Right hindlimb (tissue), 1 donor: Measurements from ENCODE around the gene WARS2.
"Not testable (repeated sequence)": the region's sequence is repeated elsewhere in the genome, so short reads cannot be mapped to it uniquely, and the experiment has no call there.

Experiments
- DNase-seq: peaks from one replicate; pipeline ENCODE4 v3.0.0-alpha.2; 2018

Gene WARS2

DNA sequence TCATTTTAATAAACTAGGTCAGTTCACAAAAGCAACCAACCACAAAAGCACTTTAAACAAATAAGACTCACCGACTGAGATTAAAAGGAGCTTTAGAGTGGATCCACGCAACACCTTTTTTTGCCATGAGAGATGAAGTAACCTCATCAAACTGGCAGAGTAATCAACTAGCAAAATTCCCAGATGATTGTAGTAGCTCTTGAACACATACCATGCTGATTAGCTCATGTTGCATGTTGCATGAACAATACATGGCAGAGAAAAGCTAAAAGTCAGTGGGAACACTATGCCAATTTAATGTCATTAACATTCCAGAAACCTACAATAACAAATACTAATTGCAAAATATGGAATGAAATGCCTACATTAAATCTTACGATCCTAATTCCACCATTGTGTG lies 4.1 kb downstream of the WARS2 start:
- DNase-seq, result no peak

DNA sequence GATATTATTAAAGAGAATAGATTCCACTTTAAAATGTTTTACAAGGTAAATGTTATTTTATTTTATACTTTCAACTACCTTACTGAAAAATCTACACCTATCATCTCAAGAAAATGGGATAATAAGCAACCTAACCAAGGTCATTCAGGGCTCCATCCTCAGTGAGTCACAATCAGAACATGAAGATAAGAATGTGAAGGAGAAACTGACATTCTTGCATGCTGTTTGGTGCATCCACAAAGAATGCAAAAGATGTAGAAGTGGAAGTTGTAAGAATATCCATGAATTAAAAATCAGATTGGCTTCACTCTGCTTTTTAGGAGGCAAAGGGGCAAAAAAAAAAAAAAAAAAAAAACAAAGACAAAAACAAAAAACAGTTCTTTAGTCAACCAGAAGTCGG lies 6.5 kb downstream of the WARS2 start:
- no peak for DNase-seq

DNA sequence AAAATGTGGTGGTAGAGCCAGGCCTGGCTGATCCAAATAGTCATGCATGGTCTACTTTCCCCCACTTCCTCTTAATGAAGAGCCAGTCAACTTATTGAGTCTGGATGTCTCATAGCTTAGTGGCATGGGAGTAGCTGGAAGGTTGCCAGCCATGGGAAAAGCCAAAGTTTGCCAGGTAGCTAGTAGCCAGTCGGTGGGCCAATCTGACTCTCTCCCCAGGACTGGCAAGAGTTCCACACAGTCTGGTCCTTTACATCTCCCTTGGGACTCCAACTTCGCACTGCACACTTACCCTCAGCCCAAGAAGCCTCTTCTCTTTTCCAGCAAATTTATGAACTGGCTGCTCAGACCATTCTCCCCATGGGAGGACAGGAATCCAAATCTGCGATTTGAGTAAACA lies 8.3 kb downstream of the WARS2 start:
- DNase-seq, result no peak

DNA sequence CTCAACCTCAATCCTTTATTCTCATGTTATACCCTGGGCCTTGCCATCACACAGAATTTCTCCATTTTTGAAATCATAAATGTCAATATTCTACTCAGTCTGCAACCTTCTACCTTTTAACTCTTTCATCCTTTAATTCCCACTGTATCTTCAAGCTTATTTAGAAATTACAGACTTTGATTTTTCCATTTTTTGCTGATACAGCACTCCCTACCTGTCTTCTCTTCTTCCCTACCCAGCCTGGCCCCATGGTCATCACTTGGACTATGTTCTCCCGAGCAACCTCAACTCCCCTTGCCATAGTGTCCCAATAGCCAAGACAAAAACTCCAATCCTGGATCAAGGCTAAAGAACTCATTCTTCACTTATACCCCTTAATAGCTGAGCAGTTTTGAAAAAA lies 14.6 kb downstream of the WARS2 start:
- no peak for DNase-seq

DNA sequence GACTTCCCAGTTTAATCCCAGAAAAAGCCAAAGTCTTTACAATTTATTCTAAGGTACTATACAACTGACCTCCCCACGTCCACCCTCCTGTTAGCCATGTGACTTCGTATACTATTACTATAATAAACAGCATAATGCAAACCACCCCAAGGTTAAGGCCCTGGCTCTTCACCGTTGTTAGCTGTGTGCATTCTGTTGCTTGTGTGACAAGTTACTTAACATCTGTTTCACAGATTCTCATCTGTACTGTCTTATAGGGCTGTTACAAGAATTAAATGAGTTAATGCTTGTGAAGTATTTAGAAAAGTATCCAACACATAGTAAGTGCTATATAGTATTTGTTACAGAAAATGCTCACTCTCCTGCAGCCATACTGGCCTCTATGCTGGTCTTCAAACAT lies 15.7 kb downstream of the WARS2 start:
- no peak for DNase-seq

DNA sequence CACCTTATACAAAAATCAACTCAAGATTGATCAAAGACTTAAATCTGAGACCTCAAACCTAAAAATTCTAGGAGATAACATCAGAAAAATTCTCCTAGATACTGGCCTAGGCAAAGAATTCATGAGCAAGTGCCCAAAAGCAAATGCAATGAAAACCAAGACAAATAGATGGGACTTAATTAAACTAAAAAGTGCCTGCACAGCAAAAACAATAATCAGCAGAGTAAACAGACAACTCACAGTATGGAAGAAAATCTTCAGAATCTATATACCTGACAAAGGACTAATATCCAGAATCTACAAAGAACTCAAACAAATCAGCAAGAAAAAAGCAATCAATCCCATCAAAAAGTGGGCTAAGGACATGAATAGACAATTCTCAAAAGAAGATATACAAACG lies 18.6 kb downstream of the WARS2 start:
- DNase-seq, result not testable (repeated sequence)

DNA sequence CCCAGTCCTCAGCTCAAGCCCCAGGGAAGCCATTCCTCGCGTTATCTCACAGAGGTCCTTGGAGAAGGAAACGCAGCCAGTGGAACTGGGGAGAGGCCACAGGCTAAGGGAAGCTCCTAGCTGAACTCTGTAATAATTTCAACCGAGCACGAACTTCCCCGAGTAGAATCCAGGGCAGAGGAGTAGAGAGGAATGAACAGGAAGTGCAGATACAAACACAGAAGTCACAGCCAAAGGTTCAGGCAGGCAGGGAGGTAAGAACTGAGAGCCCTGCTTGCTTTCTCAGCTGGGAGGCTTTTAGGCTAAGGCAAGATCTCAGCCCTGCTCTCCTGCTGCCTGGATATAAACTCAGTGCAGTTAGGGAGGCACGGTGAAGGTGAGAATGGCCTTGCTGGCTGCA lies 23.7 kb downstream of the WARS2 start:
- DNase-seq, result no peak

DNA sequence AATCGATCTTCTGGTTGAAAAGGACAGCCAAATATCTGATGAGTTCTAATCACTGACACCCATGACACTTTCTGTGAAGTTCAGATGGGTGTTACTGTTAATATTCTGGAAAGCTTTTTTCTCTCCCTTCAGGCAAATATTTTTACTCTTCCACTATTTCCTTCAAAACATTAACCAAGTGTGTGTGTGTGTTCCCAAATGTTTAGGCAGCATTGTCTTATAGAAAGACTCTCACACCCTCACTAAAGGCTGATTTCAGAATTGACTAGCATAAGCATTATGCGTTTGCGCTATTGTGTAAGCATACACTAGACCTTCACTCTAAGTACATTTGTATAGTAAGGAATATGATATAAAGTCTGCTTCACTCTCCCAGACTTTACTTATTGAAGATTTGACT lies 24.7 kb downstream of the WARS2 start:
- no peak for DNase-seq

DNA sequence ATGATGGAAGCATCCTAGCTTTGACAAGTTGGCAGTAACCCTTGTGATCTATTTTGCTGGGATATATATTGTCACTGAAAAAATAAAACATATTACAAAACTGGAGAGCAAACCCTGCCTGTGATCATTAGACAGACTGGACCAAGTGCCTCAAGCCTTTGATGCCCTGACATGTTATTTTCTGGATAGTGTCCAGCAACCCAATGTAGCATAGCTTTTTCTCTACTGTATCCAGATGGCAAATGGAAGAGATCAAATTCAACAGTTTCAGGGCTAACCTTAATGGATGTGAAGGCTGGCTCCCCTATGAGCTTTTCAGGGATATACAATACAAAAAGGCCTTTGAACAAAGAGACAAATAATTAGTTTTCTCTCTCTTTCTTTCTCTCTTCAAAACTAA lies 25.1 kb downstream of the WARS2 start:
- no peak for DNase-seq

DNA sequence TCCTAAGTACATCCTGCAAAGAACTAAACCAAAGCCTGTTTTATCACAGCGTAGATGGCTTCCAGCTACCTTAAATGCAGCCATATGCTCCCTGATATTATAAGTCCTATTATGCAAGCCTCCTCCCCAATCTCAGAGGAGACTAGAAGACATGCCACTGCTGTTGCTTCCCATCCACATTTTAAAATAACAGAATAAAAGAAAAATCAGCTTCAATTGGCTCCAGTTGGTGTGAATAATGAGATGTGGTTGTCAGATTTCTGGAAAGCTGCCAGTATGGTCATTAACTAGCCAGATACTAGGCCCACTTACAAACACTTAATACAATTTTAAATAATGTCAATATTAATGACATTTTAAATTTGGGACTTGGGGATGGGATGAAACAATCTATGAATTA lies 25.7 kb downstream of the WARS2 start:
- no peak for DNase-seq

DNA sequence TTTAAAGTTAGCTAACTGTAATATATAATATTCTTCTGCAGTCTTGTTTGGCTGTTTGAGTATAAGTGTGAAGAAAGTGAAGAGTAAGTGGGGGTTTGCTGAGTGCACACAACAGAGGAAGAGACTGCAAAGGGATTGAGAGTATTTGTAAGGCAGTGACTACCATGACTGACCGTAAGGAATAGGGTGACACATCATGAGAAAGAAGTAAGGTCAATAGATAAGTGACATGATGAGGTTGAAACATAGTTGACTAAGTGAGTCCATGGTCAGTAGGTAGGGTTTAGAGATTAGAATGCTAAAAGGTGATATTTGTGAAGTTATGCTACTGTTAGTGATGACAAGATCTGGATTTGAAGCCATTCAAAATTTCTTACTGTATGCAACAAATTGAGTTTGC lies 27.7 kb downstream of the WARS2 start:
- DNase-seq, result no peak

DNA sequence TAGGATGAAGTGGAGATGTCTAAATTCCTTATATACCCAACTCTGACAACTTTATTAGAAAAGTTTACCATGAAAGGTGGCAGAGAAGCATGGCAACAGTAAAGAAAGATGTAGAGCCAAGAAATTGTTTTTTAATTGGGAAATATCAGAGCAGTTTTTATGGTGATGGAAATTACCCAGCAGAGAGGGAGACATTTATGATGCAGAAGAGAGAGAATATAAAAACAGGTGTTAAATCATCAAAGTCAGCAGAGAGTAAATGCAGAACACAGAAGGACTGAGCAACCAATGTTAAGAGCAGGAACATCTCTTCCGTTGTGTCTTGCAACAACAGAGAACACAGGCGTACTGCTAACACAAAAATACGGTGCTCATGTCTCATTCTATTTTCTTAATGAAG lies 28.2 kb downstream of the WARS2 start:
- DNase-seq, result no peak

DNA sequence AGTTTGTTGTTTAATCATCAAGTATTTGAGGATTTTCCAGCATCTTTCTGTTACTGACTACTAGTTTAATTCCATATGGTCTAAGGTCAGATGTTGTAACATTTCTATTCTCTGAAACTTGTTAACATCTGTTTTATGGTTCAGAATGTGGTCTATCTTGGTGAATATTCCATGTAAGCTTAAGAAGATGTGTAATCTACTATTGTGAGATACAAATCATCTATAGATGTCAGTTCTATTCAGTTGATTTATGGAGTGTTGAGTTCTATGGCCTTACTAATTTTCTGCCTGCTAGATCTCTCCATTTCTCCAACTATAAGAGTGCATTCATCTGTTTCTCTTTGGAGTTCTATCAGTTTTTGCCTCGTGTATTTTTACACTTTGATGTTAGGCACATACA lies 31.5 kb downstream of the WARS2 start:
- DNase-seq, result no peak

DNA sequence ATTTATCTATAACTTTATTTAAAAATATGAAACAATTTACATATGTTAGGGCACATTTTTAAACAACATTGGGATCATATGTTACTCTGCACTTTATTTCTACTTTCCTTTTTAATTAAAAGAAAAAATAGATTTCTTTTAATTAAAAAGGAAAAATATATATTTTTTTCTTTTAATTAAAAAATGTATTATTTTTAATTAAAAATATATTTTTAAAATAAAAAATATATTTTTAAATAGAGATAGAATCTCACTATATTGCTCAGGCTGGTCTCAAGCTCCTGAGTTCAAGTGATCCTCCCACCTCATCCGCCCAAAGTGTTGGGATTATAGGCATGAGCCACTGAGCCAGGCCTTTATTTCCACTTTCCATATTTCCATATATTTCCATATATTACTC lies 36.7 kb downstream of the WARS2 start:
- DNase-seq, result no peak

DNA sequence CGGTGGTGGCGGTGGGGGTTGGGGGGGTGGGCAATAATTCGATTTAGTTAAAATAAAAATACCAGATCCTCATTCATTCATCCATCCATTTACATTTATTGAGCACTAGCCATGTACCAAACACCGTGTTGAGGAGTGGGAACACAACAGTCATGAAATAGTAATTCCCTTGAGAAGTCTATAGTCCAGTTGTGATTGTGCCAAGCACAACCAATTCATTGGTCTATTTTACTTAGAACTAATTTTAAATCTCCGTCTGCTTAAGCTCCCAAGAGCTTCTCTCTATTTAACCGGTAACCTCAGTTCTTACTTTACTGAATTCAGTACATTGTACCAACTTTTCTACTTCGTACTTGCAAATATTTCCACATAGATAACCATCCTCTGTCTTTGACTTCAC lies 38.4 kb downstream of the WARS2 start:
- DNase-seq, result no peak

DNA sequence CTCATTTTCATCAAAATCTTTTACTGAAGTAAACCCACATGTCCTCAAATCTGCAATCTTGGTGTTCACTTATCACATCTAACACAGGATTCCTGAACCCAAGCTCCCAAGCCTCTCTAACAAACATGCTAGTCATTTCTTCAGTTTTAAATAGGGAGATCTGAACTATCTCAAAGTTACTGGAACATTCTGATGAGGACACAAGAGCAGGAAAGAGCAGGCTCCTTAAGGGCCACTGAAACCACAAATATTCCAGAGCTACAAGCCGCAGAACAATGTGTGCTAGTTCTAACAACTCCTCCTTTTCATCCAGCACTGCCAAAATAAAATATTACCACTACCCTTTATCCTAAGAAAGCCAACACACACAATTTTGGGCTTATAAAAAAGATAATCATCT lies 38.9 kb downstream of the WARS2 start:
- no peak for DNase-seq

DNA sequence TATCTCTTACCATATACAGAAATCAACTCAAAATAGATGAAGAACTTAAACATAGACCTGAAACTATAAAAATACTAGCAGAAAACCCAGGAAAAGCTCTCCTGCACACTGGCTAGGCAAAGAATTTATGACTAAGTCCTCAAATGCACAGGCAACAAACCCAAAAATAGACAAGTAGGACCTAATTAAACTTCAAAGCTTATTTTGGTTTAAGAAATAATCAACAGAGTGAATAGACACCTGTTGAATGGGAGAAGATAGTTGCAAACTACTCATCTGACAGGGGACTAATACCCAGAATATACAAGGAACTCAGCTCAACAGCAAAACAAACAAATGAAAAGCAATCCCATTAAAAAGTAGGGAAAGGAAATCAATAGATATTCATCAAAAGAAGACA lies 40.7 kb downstream of the WARS2 start:
- no peak for DNase-seq

DNA sequence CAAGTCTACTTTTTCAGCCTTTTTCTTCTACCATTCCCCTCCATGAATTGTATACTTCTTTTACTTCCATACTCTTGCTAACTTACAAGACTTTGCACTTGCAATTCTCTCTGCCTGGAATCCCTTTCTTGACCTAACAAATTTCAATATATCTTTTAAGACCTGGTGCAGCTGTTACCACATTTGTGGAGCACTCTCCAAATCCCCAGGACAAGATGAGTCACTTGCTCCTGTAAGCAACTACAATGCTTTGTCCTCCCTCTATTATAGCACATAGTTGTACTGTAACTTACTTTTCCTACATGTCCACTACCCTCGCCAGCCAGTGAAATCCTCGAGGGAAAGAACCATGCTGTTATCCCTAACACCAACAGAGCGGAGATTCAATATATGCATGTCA lies 43.1 kb downstream of the WARS2 start:
- no peak for DNase-seq

DNA sequence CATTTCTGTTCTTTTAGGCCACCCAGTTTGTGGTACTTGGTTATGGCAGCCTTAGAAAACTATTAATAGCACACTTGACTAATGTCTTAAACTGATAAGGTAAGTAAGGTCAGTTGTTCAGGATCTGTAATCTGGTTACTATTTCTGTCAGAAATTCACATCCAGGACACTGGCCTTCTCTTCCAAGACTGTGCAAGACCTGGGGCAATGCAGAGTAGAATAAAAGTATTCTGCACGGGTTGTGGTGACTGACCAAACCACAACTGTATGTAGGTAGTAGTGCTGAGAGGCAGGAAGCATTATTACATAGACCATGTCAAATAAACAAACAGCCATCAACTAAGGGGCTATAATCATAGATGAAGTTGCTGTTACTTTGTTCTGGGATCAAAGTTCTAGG lies 46.7 kb downstream of the WARS2 start:
- DNase-seq, result no peak

DNA sequence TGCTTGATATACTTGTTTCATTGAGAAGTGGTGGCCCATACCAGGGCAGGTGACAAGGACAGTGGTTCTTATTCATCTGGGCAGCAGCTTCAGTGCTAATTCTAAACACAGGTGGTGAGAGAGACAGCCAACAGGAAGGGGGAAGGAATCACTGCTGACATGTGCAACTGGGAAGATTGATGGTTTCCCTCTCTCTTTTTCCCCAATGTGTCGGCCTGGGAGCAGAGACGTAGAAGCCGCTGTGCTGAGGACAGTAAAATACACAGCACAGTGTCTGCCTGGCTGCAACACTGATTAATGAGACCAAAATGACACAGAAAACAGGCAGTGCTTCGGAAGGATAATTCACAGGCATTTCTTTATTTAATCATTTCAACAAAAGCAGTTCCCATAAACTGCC lies 48.8 kb downstream of the WARS2 start:
- DNase-seq, result no peak

DNA sequence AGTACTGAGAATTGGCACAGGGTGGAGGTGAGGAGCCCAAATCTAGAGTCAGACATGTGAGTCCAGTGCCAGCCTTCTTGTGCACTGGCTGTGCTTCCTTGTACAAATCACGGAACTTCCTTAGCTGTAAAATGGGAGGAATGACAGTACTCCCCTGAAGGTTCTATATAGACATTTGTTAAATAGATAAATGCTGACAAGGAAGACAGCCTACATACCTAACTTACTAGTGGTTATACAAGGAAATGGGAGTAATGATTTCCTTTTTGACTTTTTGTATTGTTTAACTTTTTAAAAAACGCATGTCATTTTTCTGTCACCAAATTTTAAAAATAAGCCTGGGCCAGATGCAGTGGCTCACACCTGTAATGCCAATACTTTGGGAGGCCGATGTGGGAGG lies 50.2 kb downstream of the WARS2 start:
- no peak for DNase-seq

DNA sequence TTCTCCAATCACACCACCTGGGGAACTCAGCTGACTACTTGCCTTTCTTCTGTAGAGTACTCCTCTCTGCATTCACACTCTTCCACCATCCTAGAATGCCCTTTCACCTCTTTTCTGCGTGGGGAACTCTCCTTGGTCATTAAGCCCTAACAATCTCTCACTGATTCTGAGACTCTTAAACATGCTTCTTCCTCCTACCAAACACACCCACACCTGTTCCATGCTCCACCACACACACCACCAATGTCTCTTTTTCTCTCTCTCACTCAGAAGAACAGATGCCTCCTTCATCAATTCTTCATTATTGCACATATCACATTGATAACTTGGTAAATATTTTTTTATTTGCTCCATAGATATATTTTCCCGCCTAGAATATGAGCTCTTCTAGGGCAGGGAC lies 53.6 kb downstream of the WARS2 start:
- no peak for DNase-seq

DNA sequence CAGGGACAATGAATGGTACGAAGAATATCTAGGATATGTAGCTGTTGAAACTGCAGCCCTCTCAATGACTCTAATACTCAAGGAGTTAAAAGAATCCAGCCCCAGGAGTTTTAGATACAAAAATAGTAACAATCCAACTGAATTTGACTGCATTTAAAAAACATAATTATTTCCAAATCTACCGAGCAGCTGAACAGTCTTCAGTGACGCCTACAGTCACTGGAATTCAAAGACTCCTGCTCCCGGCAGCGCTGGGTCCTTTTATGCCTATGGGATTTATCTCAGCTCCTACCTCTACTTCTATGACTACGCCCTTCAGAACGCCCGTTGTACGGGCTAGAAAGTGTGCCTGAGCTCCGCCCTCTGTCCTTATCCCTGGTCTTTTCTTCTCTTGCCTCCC lies 55.7 kb downstream of the WARS2 start:
- DNase-seq, result no peak

DNA sequence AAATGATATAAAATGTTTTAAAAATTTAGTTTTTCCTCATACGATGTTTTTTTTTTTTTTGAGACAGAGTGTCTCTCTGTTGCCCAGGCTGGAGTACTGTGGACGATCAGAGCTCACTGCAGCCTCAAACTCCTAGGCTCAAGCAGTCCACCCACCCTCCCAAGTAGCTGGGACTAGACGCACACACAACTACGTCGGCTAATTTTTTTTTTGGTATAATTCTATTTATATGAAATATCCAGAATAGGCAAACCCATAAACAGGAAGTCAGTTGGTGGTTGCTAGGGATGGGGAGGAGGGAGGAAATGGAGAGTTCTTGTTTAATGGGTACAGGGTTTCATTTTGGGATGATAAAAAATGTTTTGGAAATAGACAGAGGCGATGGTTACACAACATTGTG lies 56.5 kb downstream of the WARS2 start:
- DNase-seq, result no peak

DNA sequence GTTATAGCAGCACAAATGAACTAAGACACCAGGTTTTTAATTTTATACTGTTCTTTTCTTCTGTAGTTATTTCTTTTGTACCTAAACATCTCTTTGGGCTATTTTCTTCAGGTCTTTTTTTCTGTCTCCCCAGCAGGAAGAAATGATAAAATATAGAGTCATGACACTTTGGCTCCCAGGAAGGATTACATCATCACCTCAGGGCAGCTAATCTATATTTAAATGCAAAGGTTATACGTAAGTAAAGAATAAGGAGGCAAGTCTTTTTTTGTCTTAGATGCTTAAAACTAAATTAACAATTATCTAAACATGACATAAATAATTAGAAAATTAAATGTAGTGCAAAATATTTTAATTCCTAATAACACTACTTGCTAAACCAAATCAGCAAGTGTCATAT lies 57.0 kb downstream of the WARS2 start:
- DNase-seq, result no peak

DNA sequence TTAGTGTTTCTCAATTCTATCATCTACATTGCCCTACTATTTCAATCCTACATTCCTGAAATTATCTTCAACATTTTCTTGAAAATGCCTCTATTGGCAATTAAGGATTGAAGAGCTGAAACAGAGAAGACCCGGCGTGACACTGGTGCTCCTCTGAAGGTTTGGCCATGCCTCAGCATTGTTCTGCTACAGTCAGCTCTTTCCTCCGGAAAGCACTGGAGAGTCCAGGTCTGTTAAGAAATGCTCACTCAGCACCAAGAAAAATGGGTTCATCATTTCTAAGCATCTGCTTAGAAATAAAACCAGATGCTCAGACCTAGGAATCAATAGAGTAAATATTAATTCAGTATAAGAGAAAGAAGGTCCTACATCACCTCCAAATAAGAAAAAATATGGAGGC lies 58.8 kb downstream of the WARS2 start:
- no peak for DNase-seq

DNA sequence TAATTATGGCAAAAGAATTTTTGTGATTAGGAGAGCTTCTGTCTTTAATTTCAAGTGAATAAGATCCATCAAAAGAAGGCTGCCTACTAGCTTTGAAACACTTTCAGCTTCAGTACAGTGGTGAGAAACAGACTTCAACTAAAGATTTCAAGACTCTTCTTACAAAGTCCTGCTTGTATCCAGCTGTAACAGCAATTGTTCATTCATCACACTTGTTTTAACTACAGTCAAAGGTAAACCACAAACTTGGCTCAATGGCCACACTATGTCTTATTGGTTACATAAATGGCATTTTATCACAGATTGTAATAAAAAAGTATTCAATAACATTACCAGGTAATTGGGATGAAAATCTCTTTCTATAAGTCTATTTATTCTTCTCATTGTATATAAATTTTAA lies 59.2 kb downstream of the WARS2 start:
- no peak for DNase-seq
